ENCODE data around the gene KCTD2. TPM values are rescaled to one million over a fixed set of nuclear protein-coding genes. Genes with fewer than 3 reads are reported as not detected.
A peak's percentile ranks its signal among the peaks of the same experiment; 100 is the strongest.
"Not testable (repeated sequence)": the region's sequence is repeated elsewhere in the genome, so short reads cannot be mapped to it uniquely, and the experiment has no call there.

The KCTD2 gene
- polyA plus RNA-seq, 3 donors = 28.8 to 32.0 (median 30.2) TPM

GRCh38 chr17:75012346-75013091 is 34.5 kb upstream of the KCTD2 start, which contains the start of gene MRPL58:
Gene MRPL58, plus strand, starts transcription at chr17:75012670. Its CDS starts 17 bp downstream, at chr17:75012687.
- DNase-seq (ENCODE audit: extremely low read depth in 1 of 11, low read depth in 9 of 11, low spot score in 4 of 11) = peak in 10 of 11 donors; percentile 69 to 89 (median 85)

- no peak for DNase-seq (ENCODE audit: extremely low read depth in 1 of 11, low read depth in 9 of 11, low spot score in 4 of 11)
Measured at GRCh38 chr17:75013092-75013559, 33.9 kb upstream of the KCTD2 start.

- no peak for DNase-seq (ENCODE audit: extremely low read depth in 1 of 11, low read depth in 9 of 11, low spot score in 4 of 11)
Measured at GRCh38 chr17:75019146-75019545, 27.9 kb upstream of the KCTD2 start.

GRCh38 chr17:75019710-75020109 is 27.3 kb upstream of the KCTD2 start:
- DNase-seq (ENCODE audit: extremely low read depth in 1 of 11, low read depth in 9 of 11, low spot score in 4 of 11) = no peak

- no peak for DNase-seq (ENCODE audit: extremely low read depth in 1 of 11, low read depth in 9 of 11, low spot score in 4 of 11)
Measured at GRCh38 chr17:75020331-75021110, 26.5 kb upstream of the KCTD2 start.

- DNase-seq (ENCODE audit: extremely low read depth in 1 of 11, low read depth in 9 of 11, low spot score in 4 of 11) = no peak
Measured at GRCh38 chr17:75024686-75025397, 22.2 kb upstream of the KCTD2 start.

- DNase-seq (ENCODE audit: extremely low read depth in 1 of 11, low read depth in 9 of 11, low spot score in 4 of 11) = not testable (repeated sequence)
Measured at GRCh38 chr17:75025398-75025734, 21.7 kb upstream of the KCTD2 start.

GRCh38 chr17:75026650-75027049 is 20.4 kb upstream of the KCTD2 start:
- not testable (repeated sequence) for DNase-seq (ENCODE audit: extremely low read depth in 1 of 11, low read depth in 9 of 11, low spot score in 4 of 11)

- no peak for DNase-seq (ENCODE audit: extremely low read depth in 1 of 11, low read depth in 9 of 11, low spot score in 4 of 11)
Measured at GRCh38 chr17:75030161-75030560, 16.9 kb upstream of the KCTD2 start.

GRCh38 chr17:75031972-75032719 is 14.9 kb upstream of the KCTD2 start:
- DNase-seq (ENCODE audit: extremely low read depth in 1 of 11, low read depth in 9 of 11, low spot score in 4 of 11) = peak in 1 of 11 donors; percentile 46

GRCh38 chr17:75032720-75033280 is 14.2 kb upstream of the KCTD2 start:
- peak in 1 of 11 donors; percentile 24 for DNase-seq (ENCODE audit: extremely low read depth in 1 of 11, low read depth in 9 of 11, low spot score in 4 of 11)

- peak in 10 of 11 donors; percentile 89 to 97 (median 90) for DNase-seq (ENCODE audit: extremely low read depth in 1 of 11, low read depth in 9 of 11, low spot score in 4 of 11)
Measured at GRCh38 chr17:75033346-75034235, 13.4 kb upstream of the KCTD2 start.

- DNase-seq (ENCODE audit: extremely low read depth in 1 of 11, low read depth in 9 of 11, low spot score in 4 of 11) = peak in 9 of 11 donors; percentile 77 to 89 (median 83)
Measured at GRCh38 chr17:75034236-75034908, 12.7 kb upstream of the KCTD2 start.

GRCh38 chr17:75036643-75037268 is 10.3 kb upstream of the KCTD2 start:
- DNase-seq (ENCODE audit: extremely low read depth in 1 of 11, low read depth in 9 of 11, low spot score in 4 of 11) = peak in 2 of 11 donors; percentile 25 to 41

GRCh38 chr17:75039238-75039637 is 7.8 kb upstream of the KCTD2 start:
- no peak for DNase-seq (ENCODE audit: extremely low read depth in 1 of 11, low read depth in 9 of 11, low spot score in 4 of 11)

GRCh38 chr17:75041656-75042280 is 5.3 kb upstream of the KCTD2 start:
- DNase-seq (ENCODE audit: extremely low read depth in 1 of 11, low read depth in 9 of 11, low spot score in 4 of 11) = no peak
